K562 (cell line): ENCODE results near the gene TMPO. TPM values are rescaled to one million over a fixed set of nuclear protein-coding genes. Genes with fewer than 3 reads are reported as not detected.

ENCODE experiments used
- ATF7 ChIP-seq: fragments of 450-650 bp; IDR thresholded peaks from 2 replicates; pipeline ENCODE4 v1.7.1; 2014; ENCODE audit warnings: mild to moderate bottlenecking, moderate library complexity
- CBX8 ChIP-seq: fragments of 200-600 bp; sonication (generic); IDR thresholded peaks from 2 replicates; pipeline ENCODE4 v1.6.1; 2012; ENCODE audit warnings: borderline replicate concordance, mixed run types, low read depth, mild to moderate bottlenecking, moderate library complexity, mixed read lengths, low read length, control low read depth, inconsistent platforms; ENCODE audit not compliant: poor library complexity, severe bottlenecking; ENCODE audit errors: extremely low read depth
- CC2D1A ChIP-seq: fragments of 450-650 bp; IDR thresholded peaks from 2 replicates; pipeline ENCODE4 v1.6.1; 2017; ENCODE audit warnings: mild to moderate bottlenecking
- CREB3L1 ChIP-seq: fragments of 450-650 bp; IDR thresholded peaks from 2 replicates; pipeline ENCODE4 v1.6.1; 2014; ENCODE audit warnings: low read depth, mild to moderate bottlenecking, moderate library complexity, borderline replicate concordance
- CTCF ChIP-seq, 3 experiments: IDR thresholded peaks in 2 of 3; conservative IDR thresholded peaks in 1 of 3; 2 replicates each; pipeline ENCODE4 v1.5.1; 2011 to 2012; ENCODE audit warnings: low read length in 3 of 3, mild to moderate bottlenecking in 3 of 3, control low read depth in 2 of 3, improper control_type of control experiment in 1 of 3, inconsistent platforms in 1 of 3, low read depth in 1 of 3, mixed read lengths in 1 of 3, moderate library complexity in 1 of 3; ENCODE audit not compliant: insufficient read depth in 2 of 3
- FIP1L1 ChIP-seq: fragments of 200-400 bp; formaldehyde crosslinking; IDR thresholded peaks from 2 replicates; pipeline ENCODE4 v1.6.1; 2018; ENCODE audit warnings: mild to moderate bottlenecking, low read depth, low read length; ENCODE audit not compliant: poor library complexity, severe bottlenecking
- KLF13 ChIP-seq: fragments of 450-650 bp; IDR thresholded peaks from 2 replicates; pipeline ENCODE4 v1.6.1; 2016; ENCODE audit warnings: missing genetic modification characterization, low read depth, mild to moderate bottlenecking, missing compliant biosample characterization, moderate library complexity, borderline replicate concordance
- MBD1 ChIP-seq: fragments of 250-450 bp; sonication (Bioruptor Pico); IDR thresholded peaks from 2 replicates; pipeline ENCODE4 v1.8.0; 2022; ENCODE audit warnings: inconsistent platforms
- NFIC ChIP-seq: fragments of 450-650 bp; IDR thresholded peaks from 2 replicates; pipeline ENCODE4 v1.6.1; 2017; ENCODE audit warnings: mild to moderate bottlenecking, inconsistent platforms
- POLR2A ChIP-seq: fragments of 450-650 bp; conservative IDR thresholded peaks from 2 replicates; pipeline ENCODE4 v1.6.1; 2016
- RBM34 ChIP-seq: fragments of 200-400 bp; formaldehyde crosslinking; IDR thresholded peaks from 2 replicates; pipeline ENCODE4 v1.6.1; 2018; ENCODE audit warnings: low read length, borderline replicate concordance; ENCODE audit not compliant: insufficient read depth
- SLC30A9 ChIP-seq: fragments of 250-450 bp; sonication (Bioruptor Pico); IDR thresholded peaks from 2 replicates; pipeline ENCODE4 v1.8.0; 2022; ENCODE audit warnings: mild to moderate bottlenecking, moderate library complexity
- SNIP1 ChIP-seq: fragments of 450-650 bp; IDR thresholded peaks from 2 replicates; pipeline ENCODE4 v1.7.1; 2017; ENCODE audit warnings: low read depth, mild to moderate bottlenecking
- TEAD2 ChIP-seq: fragments of 450-650 bp; IDR thresholded peaks from 2 replicates; pipeline ENCODE4 v1.6.1; 2016; ENCODE audit warnings: missing genetic modification characterization, control low read depth, missing compliant biosample characterization
- THRAP3 ChIP-seq: fragments of 450-650 bp; IDR thresholded peaks from 2 replicates; pipeline ENCODE4 v1.6.1; 2016; ENCODE audit warnings: mild to moderate bottlenecking, inconsistent platforms, borderline replicate concordance
- ZBTB11 ChIP-seq, 3 experiments: fragments of 200-800 bp in 1 of 3; fragments of 250-450 bp in 1 of 3; fragments of 450-650 bp in 1 of 3; sonication (Bioruptor Pico) in 1 of 3; sonication (Bioruptor generic) in 1 of 3; formaldehyde crosslinking in 1 of 3; IDR thresholded peaks; 2 replicates each; pipeline versions ENCODE4 v1.6.1 to v1.8.0; 2016 to 2022; ENCODE audit warnings: mild to moderate bottlenecking in 2 of 3, missing genetic modification characterization in 2 of 3, missing compliant biosample characterization in 1 of 3, moderate library complexity in 1 of 3
- ZNF121 ChIP-seq: sonication (generic); formaldehyde crosslinking; conservative IDR thresholded peaks from 2 replicates; pipeline ENCODE4 v1.8.0; 2022; ENCODE audit warnings: missing genetic modification reagents
- ZNF316 ChIP-seq: fragments of 450-650 bp; IDR thresholded peaks from 2 replicates; pipeline ENCODE4 v1.6.1; 2016
- ZNF354B ChIP-seq: fragments of 250-450 bp; sonication (Bioruptor Pico); IDR thresholded peaks from 2 replicates; pipeline ENCODE4 v1.4.0; 2020
- polyA plus RNA-seq, 8 experiments: library from polyadenylated mRNA; depleted of rRNA in 4 of 8; stranded (reverse) in 5 of 8; unstranded in 3 of 8; fragments of >200 nt; fragmentation: Nextera tagmentation in 2 of 8; fragmentation: Illumina TruSeq in 1 of 8; extraction: Ambion mirVana in 2 of 8; extraction: Trizol in 1 of 8; gene quantifications; 2 replicates each; pipeline versions ENCODE4 v1.2.1 to v1.2.3, GENCODE V29; 2011 to 2014; ENCODE audit warnings: inconsistent platforms in 1 of 8, missing spikeins in 1 of 8
- total RNA-seq, 7 experiments: library from RNA; depleted of rRNA in 6 of 7; stranded (reverse); fragments of >200 nt in 6 of 7; fragmentation: Illumina TruSeq in 2 of 7; extraction: Trizol in 2 of 7; gene quantifications; 2 replicates each; pipeline versions ENCODE4 v1.2.1 to v1.2.3, GENCODE V29; 2011 to 2021; ENCODE audit warnings: low replicate concordance in 1 of 7

TMPO gene
- total and polyA plus RNA-seq, 9 of the 15 experiments (the other 6 are each of a cell fraction or from before 2014, with no cell fraction given) = 62.1 to 263 (median 182) TPM

GRCh38 chr12:98503592-98504367 is 11.6 kb upstream of the TMPO start (continued):
- no peak for TF ChIP-seq CBX8
- TF ChIP-seq ZNF121 (CRISPR knock-in tag) = no peak
- TF ChIP-seq ZNF354B (CRISPR knock-in tag) = no peak
- TF ChIP-seq CTCF (IDR thresholded peaks at IDR 0.05 in 2 of 3, conservative IDR thresholded peaks at IDR 0.05 in 1 of 3; ENCODE audit: insufficient read depth in 2 of 3, low read depth in 1 of 3, low read length in 3 of 3) = 0 out of 6 replicates have a peak, but pooled peaks of 2 of the 3 experiments have one; percentile 1 to 2
- no peak for TF ChIP-seq ZNF316
- no peak for TF ChIP-seq RBM34
- peak; percentile 96 for TF ChIP-seq NFIC
- TF ChIP-seq FIP1L1 = no peak
- TF ChIP-seq MBD1 (CRISPR knock-in tag) = no peak
- TF ChIP-seq KLF13 (tag) = no peak
- TF ChIP-seq ATF7 = peak; percentile 65
- TF ChIP-seq SLC30A9 (CRISPR knock-in tag) = no peak
- TF ChIP-seq TEAD2 (tag) = no peak
- no peak; the same call in 1 of the 2 replicates for TF ChIP-seq CREB3L1
- TF ChIP-seq POLR2A = peak; percentile 81
- TF ChIP-seq CC2D1A = no peak
- no peak; a peak in 1 of 6 replicates for TF ChIP-seq ZBTB11 (CRISPR knock-in tag; IDR thresholded peaks at IDR 0.05)
- TF ChIP-seq THRAP3 = 0 out of 2 replicates have a peak, but pooled peaks have one; percentile 15
- no peak for TF ChIP-seq SNIP1
